Thyroid gland (tissue), 4 donors: ENCODE results near the gene GRIPAP1. TPM values are rescaled to one million over a fixed set of nuclear protein-coding genes. Genes with fewer than 3 reads are reported as not detected.
A peak's percentile ranks its signal among the peaks of the same experiment; 100 is the strongest.

Source experiments
- DNase-seq, 2 donors: peaks; one replicate each; pipeline ENCODE4 v3.0.0-alpha.2; 2019
- H3K27ac ChIP-seq, 3 donors: fragments of 200-600 bp; sonication (generic); 1 replicate in 2 of 3; 2 replicates in 1 of 3; pipeline ENCODE4 v1.5.1; 2016 to 2019; ENCODE audit warnings: mild to moderate bottlenecking in 1 of 3, moderate library complexity in 1 of 3
- H3K27me3 ChIP-seq: fragments of 200-600 bp; sonication (generic); one replicate; pipeline ENCODE4 v1.5.1; 2019
- H3K36me3 ChIP-seq, 2 donors: fragments of 200-600 bp; sonication (generic); one replicate each; pipeline ENCODE4 v1.5.1; 2016 to 2019
- H3K4me1 ChIP-seq, 2 donors: fragments of 200-600 bp; sonication (generic); one replicate each; pipeline ENCODE4 v1.5.1; 2017 to 2019
- H3K4me3 ChIP-seq, 3 donors: fragments of 200-600 bp; sonication (generic); replicated peaks in 1 of 3; 1 replicate in 2 of 3; 2 replicates in 1 of 3; pipeline ENCODE4 v1.5.1; 2016; ENCODE audit warnings: mild to moderate bottlenecking in 1 of 3
- H3K9me3 ChIP-seq: fragments of 200-600 bp; sonication (generic); one replicate; pipeline ENCODE4 v1.5.1; 2017
- CTCF ChIP-seq, 6 experiments: fragments of 200-600 bp in 3 of 6; fragments of 450-650 bp in 3 of 6; sonication (generic) in 3 of 6; IDR thresholded peaks; one replicate each; pipeline ENCODE4 v1.5.1; 2016 to 2019; ENCODE audit warnings: antibody characterized with exemption in 6 of 6, mild to moderate bottlenecking in 2 of 6, inconsistent platforms in 1 of 6, moderate library complexity in 1 of 6
- POLR2A ChIP-seq, 2 donors: fragments of 450-650 bp; IDR thresholded peaks; one replicate each; pipeline ENCODE4 v1.6.1; 2017; ENCODE audit warnings: antibody characterized with exemption in 2 of 2, mild to moderate bottlenecking in 2 of 2, moderate library complexity in 1 of 2
- WGBS, 2 donors: methylation state at CpG; one replicate each; pipeline ENCODE4 v1.1.5; 2017; 5-methylcytosine and 5-hydroxymethylcytosine counted together
- intact Hi-C: fragments of 100-400 bp; cut with DNase I; formaldehyde crosslinking; loops from one replicate; pipeline ENCODE4 v1.15.1; 2023
- total RNA-seq, 4 donors: library from RNA; depleted of rRNA; stranded (reverse); fragments of >200 nt; gene quantifications; one replicate each; pipeline ENCODE4 v1.2.3, GENCODE V29; 2016

The GRIPAP1 gene
- total RNA-seq, 4 donors from 2014 or later, result 30.6 to 33.9 (median 33.4) TPM

GRCh38 chrX:48971249-48972219 is 30.5 kb downstream of the GRIPAP1 start, which contains the start of gene KCND1:
Gene KCND1 (minus strand): TSS chrX:48971844. CDS start chrX:48970271, 1,573 bp downstream.
- peak within 1 kb of the TSS in 2 of 3 donors; percentile 24 to 38 for H3K27ac ChIP-seq
- TF ChIP-seq POLR2A (IDR thresholded peaks at IDR 0.05) (no peak), CTCF (IDR thresholded peaks at IDR 0.05) (no peak)
- peaks cover 7 to 8% of the 10 kb centered on the region in 2 donors for H3K4me1 ChIP-seq
- no peaks in the 10 kb centered on the region for H3K27me3 ChIP-seq
- DNase-seq, result peak; percentile 48 to 50
- 2 to 3% methylated on average over 8 to 11 of the region's 28 CpGs for WGBS, 2 donors
- intact Hi-C loops, result no loop called here
- peaks cover 0 to 4% of the 10 kb centered on the region in 2 donors for H3K36me3 ChIP-seq
- peak within 1 kb of the TSS in 1 of 3 donors; percentile 23 for H3K4me3 ChIP-seq
- H3K9me3 ChIP-seq, result no peaks in the 10 kb centered on the region

- no peak overlapping the region for H3K27ac ChIP-seq
- DNase-seq, result no peak
- no peaks in the 10 kb centered on the region for H3K9me3 ChIP-seq
- H3K27me3 ChIP-seq, result no peaks in the 10 kb centered on the region
- no peak for TF ChIP-seq POLR2A (IDR thresholded peaks at IDR 0.05)
- TF ChIP-seq CTCF (IDR thresholded peaks at IDR 0.05), result no peak
- intact Hi-C loops, result no loop called here
- no peak overlapping the region for H3K4me3 ChIP-seq
- WGBS, 2 donors, result 91 to 96% methylated on average over 9 to 26 of the region's 28 CpGs
- peaks cover 7 to 8% of the 10 kb centered on the region in 2 donors for H3K4me1 ChIP-seq
- no peaks in the 10 kb centered on the region for H3K36me3 ChIP-seq
Observed at GRCh38 chrX:48969471-48969870, 32.6 kb downstream of the GRIPAP1 start.

GRCh38 chrX:48968377-48968776 is 33.7 kb downstream of the GRIPAP1 start:
- DNase-seq, result no peak
- intact Hi-C loops, result no loop called here
- Histone ChIP-seq H3K9me3 (no peaks in the 10 kb centered on the region), H3K27ac (no peak overlapping the region), H3K4me1 (peaks cover 7 to 8% of the 10 kb centered on the region in 2 donors), H3K36me3 (no peaks in the 10 kb centered on the region), H3K4me3 (no peak overlapping the region), H3K27me3 (no peaks in the 10 kb centered on the region)
- WGBS, 2 donors, result 69 to 75% methylated on average over 1 of the region's 1 CpG
- no peak for TF ChIP-seq CTCF (IDR thresholded peaks at IDR 0.05)
- TF ChIP-seq POLR2A (IDR thresholded peaks at IDR 0.05), result no peak

GRCh38 chrX:48966796-48967579 is 35.1 kb downstream of the GRIPAP1 start:
- 86 to 93% methylated on average over 9 to 14 of the region's 15 CpGs for WGBS, 2 donors

More at GRCh38 chrX:48966796-48967579, 35.1 kb downstream of the GRIPAP1 start:
- intact Hi-C loops, result no loop called here
- Histone ChIP-seq H3K4me1 (peaks cover 3 to 5% of the 10 kb centered on the region in 2 donors), H3K27me3 (no peaks in the 10 kb centered on the region), H3K4me3 (no peak overlapping the region), H3K9me3 (no peaks in the 10 kb centered on the region), H3K27ac (no peak overlapping the region), H3K36me3 (no peaks in the 10 kb centered on the region)
- peak; percentile 22 to 23 for DNase-seq
- TF ChIP-seq CTCF (IDR thresholded peaks at IDR 0.05) (no peak), POLR2A (IDR thresholded peaks at IDR 0.05) (no peak)
